Stimulated activated naive B cell treated with anti-CD40 and anti-IgM and Interleukin-4, amounts not matched to agents 10 μg/mL and 1 μg/mL and 100 μg/mL, for 72 hours (primary cell): Measurements from ENCODE around the gene ZNF284.
"Not testable (repeated sequence)": the region's sequence is repeated elsewhere in the genome, so short reads cannot be mapped to it uniquely, and the experiment has no call there.

Experiments used
- ATAC-seq, 2 donors: fragments of 150-1000 bp; cut with Tn5 transposase; replicated peaks; 2 replicates each; pipeline ENCODE4 v1.10.0; 2021; ENCODE audit warnings: moderate library complexity in 1 of 2
- DNase-seq: peaks from one replicate; pipeline ENCODE4 v3.0.0; 2021
- H3K27ac Mint-ChIP-seq: one replicate; pipeline ENCODE4 v1.8.0; 2022; ENCODE audit warnings: mild to moderate bottlenecking, mixed read lengths
- H3K27me3 Mint-ChIP-seq, 2 donors: one replicate each; pipeline ENCODE4 v1.8.0; 2022; ENCODE audit warnings: mixed read lengths in 2 of 2
- H3K36me3 Mint-ChIP-seq, 2 donors: one replicate each; pipeline ENCODE4 v1.8.0; 2022; ENCODE audit warnings: mixed read lengths in 2 of 2, mild to moderate bottlenecking in 1 of 2
- H3K4me1 Mint-ChIP-seq, 2 donors: one replicate each; pipeline ENCODE4 v1.8.0; 2022; ENCODE audit warnings: mixed read lengths in 2 of 2, mild to moderate bottlenecking in 1 of 2
- H3K4me3 Mint-ChIP-seq, 2 donors: one replicate each; pipeline ENCODE4 v1.8.0; 2022; ENCODE audit warnings: mild to moderate bottlenecking in 2 of 2, mixed read lengths in 2 of 2, moderate library complexity in 1 of 2
- H3K9me3 Mint-ChIP-seq, 2 donors: one replicate each; pipeline ENCODE4 v1.8.0; 2022; ENCODE audit warnings: mixed read lengths in 2 of 2, mild to moderate bottlenecking in 1 of 2

Gene ZNF284

DNA sequence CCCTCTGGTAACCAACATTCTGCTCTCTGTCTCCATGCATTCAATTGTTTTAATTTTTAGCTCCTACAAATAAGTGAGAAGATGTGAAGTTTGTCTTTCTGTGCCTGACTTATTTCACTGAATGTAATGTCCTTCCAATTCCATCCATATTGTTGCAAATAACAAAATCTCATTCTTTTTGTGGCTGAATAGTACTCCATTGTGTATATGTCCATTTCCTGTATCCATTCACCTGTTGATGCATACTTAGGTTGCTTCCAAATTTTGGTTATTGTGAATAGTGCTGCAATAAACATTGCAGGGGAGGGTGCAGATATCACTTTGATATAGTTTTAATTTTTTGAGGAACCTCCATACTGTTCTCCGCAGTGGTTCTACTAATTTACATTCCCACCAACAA, 2.5 kb upstream of the ZNF284 start:
- peaks cover 27 to 37% of the 10 kb centered on the region in 2 donors for H3K9me3 Mint-ChIP-seq
- H3K36me3 Mint-ChIP-seq, result peaks cover 37 to 59% of the 10 kb centered on the region in 2 donors
- peaks cover 17 to 21% of the 10 kb centered on the region in 2 donors for H3K4me1 Mint-ChIP-seq
- H3K27ac Mint-ChIP-seq, result no peak overlapping the region
- H3K27me3 Mint-ChIP-seq, result no peaks in the 10 kb centered on the region
- no peak overlapping the region for H3K4me3 Mint-ChIP-seq
- DNase-seq (no peak), ATAC-seq (no peak)

GRCh38 chr19:44072543-44073401, 813 bp downstream of the ZNF284 start:
- Mint-ChIP-seq H3K36me3 (peaks cover 23 to 47% of the 10 kb centered on the region in 2 donors), H3K9me3 (peaks cover 11 to 23% of the 10 kb centered on the region in 2 donors), H3K27me3 (no peaks in the 10 kb centered on the region), H3K4me3 (peak overlapping the region; percentile 88 to 91), H3K4me1 (peaks cover 18 to 21% of the 10 kb centered on the region in 2 donors), H3K27ac (peak overlapping the region; percentile 93)
- ATAC-seq, result peak in 1 of 2 donors; percentile 20
- DNase-seq, result no peak

DNA sequence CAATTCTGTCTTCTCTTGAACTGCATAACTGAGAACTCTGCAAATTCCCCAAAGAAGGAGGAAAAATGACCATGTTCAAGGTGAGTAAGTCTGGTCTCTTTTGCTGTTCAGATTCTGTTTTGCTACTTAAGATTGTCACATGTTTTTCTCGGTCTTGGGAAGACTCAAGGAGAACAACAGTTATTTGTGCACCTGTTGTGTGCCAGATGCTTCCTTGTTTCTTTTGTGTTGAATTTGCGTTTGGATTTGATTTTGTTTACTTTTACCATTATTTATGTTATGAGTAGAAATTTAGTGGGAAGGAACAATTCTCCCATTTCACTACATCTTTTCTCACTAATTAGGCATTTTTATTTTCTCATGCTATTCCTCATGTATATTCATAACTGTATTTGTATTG, 4.4 kb downstream of the ZNF284 start:
- Mint-ChIP-seq H3K9me3 (peaks cover 3 to 4% of the 10 kb centered on the region in 2 donors), H3K36me3 (peaks cover 25 to 41% of the 10 kb centered on the region in 2 donors), H3K4me1 (peaks cover 14 to 16% of the 10 kb centered on the region in 2 donors), H3K27ac (no peak overlapping the region), H3K27me3 (no peaks in the 10 kb centered on the region), H3K4me3 (no peak overlapping the region)
- DNase-seq, result no peak
- no peak for ATAC-seq

- H3K36me3 Mint-ChIP-seq, result peaks cover 7 to 16% of the 10 kb centered on the region in 2 donors
- no peak overlapping the region for H3K4me3 Mint-ChIP-seq
- no peaks in the 10 kb centered on the region for H3K9me3 Mint-ChIP-seq
- H3K27me3 Mint-ChIP-seq, result no peaks in the 10 kb centered on the region
- H3K27ac Mint-ChIP-seq, result no peak overlapping the region
- ATAC-seq, result no peak
- H3K4me1 Mint-ChIP-seq, result peaks cover 5 to 11% of the 10 kb centered on the region in 2 donors
- no peak for DNase-seq
Measured at GRCh38 chr19:44092108-44092507, 20.1 kb downstream of the ZNF284 start.

DNA sequence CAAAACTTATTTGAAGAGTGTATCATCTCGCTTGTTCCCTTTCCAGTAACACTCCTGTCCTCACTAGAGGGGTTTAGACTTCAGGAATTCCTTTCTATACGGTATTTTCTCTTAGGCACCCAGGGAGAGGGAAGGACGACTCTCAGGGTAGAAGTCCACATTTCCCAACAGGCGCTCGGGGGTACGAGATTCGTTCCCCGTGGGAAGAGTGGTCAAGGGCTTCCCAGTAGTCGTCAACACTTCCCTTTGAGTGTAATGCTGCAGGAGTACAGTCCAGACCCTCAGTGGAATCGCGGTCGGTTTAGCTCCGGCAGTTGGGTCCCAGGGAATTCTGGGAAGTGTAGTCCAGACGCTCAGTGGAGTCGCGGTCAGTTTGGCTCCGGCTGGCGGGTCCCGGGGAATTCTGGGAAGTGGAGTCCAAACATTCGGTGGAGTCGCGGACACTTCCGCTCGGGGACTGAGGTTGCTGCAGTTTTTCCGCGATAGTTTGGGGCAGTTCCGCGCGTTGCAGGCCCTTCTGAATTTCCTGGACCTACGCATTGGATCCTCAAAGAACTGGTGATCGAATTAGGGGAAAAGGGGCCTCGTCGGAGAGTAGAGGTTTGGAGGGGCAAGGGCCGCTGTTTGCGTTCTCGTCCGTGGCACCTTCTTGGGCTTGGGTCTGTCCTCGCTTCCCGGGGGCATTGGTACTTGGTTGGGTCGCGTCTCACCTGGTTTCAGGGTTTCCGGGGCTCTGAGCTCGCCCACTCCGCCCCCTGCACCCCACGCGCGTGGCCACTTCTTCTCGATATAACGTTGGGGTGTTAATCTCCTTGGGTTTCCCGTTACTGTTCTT, 22.2 kb downstream of the ZNF284 start, which contains the start of gene ZNF224:
TSS of gene ZNF224 (plus strand) at position 431 of the 835 bp plus-strand sequence. CDS start 3,513 bp downstream, outside the sequence.
- peaks cover 5 to 16% of the 10 kb centered on the region in 2 donors for H3K4me1 Mint-ChIP-seq
- peak; percentile 83 for DNase-seq
- peak; percentile 89 to 91 for ATAC-seq
- no peaks in the 10 kb centered on the region for H3K27me3 Mint-ChIP-seq
- peak within 1 kb of the TSS; percentile 98 to 99 for H3K4me3 Mint-ChIP-seq
- peak within 1 kb of the TSS; percentile 92 for H3K27ac Mint-ChIP-seq
- peaks cover 25 to 26% of the 10 kb centered on the region in 2 donors for H3K36me3 Mint-ChIP-seq
- H3K9me3 Mint-ChIP-seq, result no peaks in the 10 kb centered on the region

GRCh38 chr19:44107751-44108150, 35.8 kb downstream of the ZNF284 start:
- peaks cover 38 to 41% of the 10 kb centered on the region in 2 donors for H3K9me3 Mint-ChIP-seq
- peaks cover 5 to 7% of the 10 kb centered on the region in 2 donors for H3K4me1 Mint-ChIP-seq
- H3K27ac Mint-ChIP-seq, result no peak overlapping the region
- ATAC-seq (no peak), DNase-seq (no peak)
- H3K36me3 Mint-ChIP-seq, result peaks cover 56 to 79% of the 10 kb centered on the region in 2 donors
- H3K4me3 Mint-ChIP-seq, result no peak overlapping the region
- H3K27me3 Mint-ChIP-seq, result no peaks in the 10 kb centered on the region

- Mint-ChIP-seq H3K4me1 (peaks cover 5 to 14% of the 10 kb centered on the region in 2 donors), H3K27me3 (no peaks in the 10 kb centered on the region), H3K36me3 (peaks cover 42 to 62% of the 10 kb centered on the region in 2 donors), H3K27ac (no peak overlapping the region), H3K9me3 (peaks cover 32 to 33% of the 10 kb centered on the region in 2 donors), H3K4me3 (no peak overlapping the region)
- no peak for ATAC-seq
- no peak for DNase-seq
Measured at GRCh38 chr19:44109458-44109857, 37.5 kb downstream of the ZNF284 start.

- peaks cover 8 to 17% of the 10 kb centered on the region in 2 donors for H3K4me1 Mint-ChIP-seq
- peak overlapping the region; percentile 62 to 76 for H3K4me3 Mint-ChIP-seq
- peaks cover 28 to 53% of the 10 kb centered on the region in 2 donors for H3K36me3 Mint-ChIP-seq
- no peaks in the 10 kb centered on the region for H3K27me3 Mint-ChIP-seq
- H3K27ac Mint-ChIP-seq, result peak overlapping the region; percentile 38
- DNase-seq, result peak; percentile 10
- no peak for ATAC-seq
- peaks cover 24 to 27% of the 10 kb centered on the region in 2 donors for H3K9me3 Mint-ChIP-seq
Measured at GRCh38 chr19:44111910-44112463, 40.0 kb downstream of the ZNF284 start.

DNA sequence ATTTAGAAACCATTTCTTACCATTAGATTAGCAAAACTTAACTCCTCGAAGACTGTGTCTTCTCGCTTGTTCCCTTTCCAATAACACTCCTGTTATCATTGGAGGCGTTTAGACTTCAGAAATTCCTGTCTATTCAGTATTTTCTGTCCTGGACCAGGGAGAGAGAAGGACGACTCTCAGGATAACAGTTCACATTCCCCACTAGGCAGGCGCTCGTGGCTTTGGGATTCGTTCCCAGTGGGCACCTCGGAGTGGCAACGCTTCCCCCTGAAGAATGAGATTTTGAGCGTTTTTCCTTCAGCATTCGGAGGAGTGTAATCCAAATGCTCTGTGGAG, 40.8 kb downstream of the ZNF284 start:
- peak overlapping the region; percentile 93 for H3K27ac Mint-ChIP-seq

DNA sequence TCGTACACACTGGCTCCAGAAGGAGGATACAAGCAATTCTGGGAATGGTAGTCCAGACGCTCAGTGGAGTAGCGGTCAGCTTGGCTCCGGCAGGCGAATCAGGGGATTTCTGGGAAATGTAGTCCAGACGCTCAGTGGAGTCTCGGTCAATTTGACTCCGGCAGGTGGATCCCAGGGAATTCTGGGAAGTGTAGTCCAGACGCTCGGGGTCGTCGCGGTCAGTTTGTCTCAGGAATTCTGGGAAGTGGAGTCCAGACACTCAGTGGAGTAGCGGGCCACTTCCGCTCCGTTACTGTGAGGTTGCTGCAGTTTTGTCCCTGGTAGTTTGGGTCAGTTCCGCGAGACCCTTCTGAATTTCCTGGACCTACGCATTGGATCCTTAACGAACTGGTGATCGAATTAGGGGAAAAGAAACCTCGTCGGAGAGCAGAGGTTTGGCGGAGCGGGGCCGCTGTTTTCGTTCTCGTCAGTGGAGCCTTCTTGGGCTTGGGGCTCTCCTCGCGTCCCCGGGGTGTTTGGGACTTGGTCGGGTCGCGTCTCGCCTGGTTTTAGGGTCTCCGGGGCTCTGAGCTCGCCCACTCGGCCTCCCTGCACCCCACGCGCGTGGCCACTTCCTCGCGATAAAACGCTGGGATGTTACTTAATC, 41.3 kb downstream of the ZNF284 start, which contains the start of gene ZNF225:
TSS of gene ZNF225 (plus strand) at position 262 of the 646 bp plus-strand sequence. CDS start 2,429 bp downstream, outside the sequence.
- Mint-ChIP-seq H3K9me3 (peaks cover 14% of the 10 kb centered on the region in 2 donors), H3K4me3 (peak within 1 kb of the TSS; percentile 96 to 99), H3K4me1 (peaks cover 8 to 17% of the 10 kb centered on the region in 2 donors), H3K36me3 (peaks cover 19 to 50% of the 10 kb centered on the region in 2 donors), H3K27ac (peak within 1 kb of the TSS; percentile 93), H3K27me3 (no peaks in the 10 kb centered on the region)
- DNase-seq (peak; percentile 90), ATAC-seq (peak; percentile 94 to 96)

More for the DNA sequence above, 40.8 kb downstream of the ZNF284 start:
- ATAC-seq, result no peak
- Mint-ChIP-seq H3K4me1 (peaks cover 8 to 17% of the 10 kb centered on the region in 2 donors), H3K9me3 (peaks cover 18 to 19% of the 10 kb centered on the region in 2 donors), H3K27me3 (no peaks in the 10 kb centered on the region), H3K36me3 (peaks cover 24 to 51% of the 10 kb centered on the region in 2 donors), H3K4me3 (peak overlapping the region; percentile 96 to 99)
- DNase-seq, result no peak

GRCh38 chr19:44113784-44114390, 41.9 kb downstream of the ZNF284 start:
- Mint-ChIP-seq H3K4me1 (peaks cover 8 to 17% of the 10 kb centered on the region in 2 donors), H3K27ac (peak overlapping the region; percentile 93), H3K9me3 (peaks cover 13% of the 10 kb centered on the region in 2 donors), H3K36me3 (peaks cover 23 to 52% of the 10 kb centered on the region in 2 donors), H3K27me3 (no peaks in the 10 kb centered on the region), H3K4me3 (peak overlapping the region; percentile 96 to 99)
- ATAC-seq (peak; percentile 41 to 44), DNase-seq (no peak)

DNA sequence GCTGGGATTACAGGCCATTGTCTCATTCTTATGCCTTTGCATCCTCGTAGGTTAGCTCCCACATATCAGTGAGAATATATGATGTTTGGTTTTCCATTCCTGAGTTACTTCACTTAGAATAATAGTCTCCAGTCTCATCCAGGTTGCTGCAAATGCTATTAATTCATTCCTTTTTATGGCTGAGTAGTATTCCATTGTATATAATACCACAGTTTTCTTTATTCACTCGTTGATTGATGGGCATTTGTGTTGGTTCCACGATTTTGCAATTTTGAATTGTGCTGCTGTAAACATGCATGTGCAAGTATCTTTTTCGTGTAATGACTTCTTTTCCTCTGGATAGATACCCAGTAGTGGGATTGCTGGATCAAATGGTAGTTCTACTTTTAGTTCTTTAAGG, 49.2 kb downstream of the ZNF284 start:
- not testable (repeated sequence) for H3K27me3 Mint-ChIP-seq, H3K4me3 Mint-ChIP-seq, H3K27ac Mint-ChIP-seq, DNase-seq, ATAC-seq
- peaks cover 83 to 91% of the 10 kb centered on the region in 2 donors for H3K36me3 Mint-ChIP-seq
- H3K4me1 Mint-ChIP-seq, result peaks cover 3 to 14% of the 10 kb centered on the region in 2 donors
- H3K9me3 Mint-ChIP-seq, result peaks cover 38 to 44% of the 10 kb centered on the region in 2 donors

GRCh38 chr19:44131955-44132354, 60.0 kb downstream of the ZNF284 start:
- H3K9me3 Mint-ChIP-seq, result peaks cover 4 to 8% of the 10 kb centered on the region in 2 donors
- H3K36me3 Mint-ChIP-seq, result peaks cover 35 to 46% of the 10 kb centered on the region in 2 donors
- no peak overlapping the region for H3K4me3 Mint-ChIP-seq
- DNase-seq (no peak), ATAC-seq (no peak)
- H3K27ac Mint-ChIP-seq, result no peak overlapping the region
- no peaks in the 10 kb centered on the region for H3K27me3 Mint-ChIP-seq
- no peaks in the 10 kb centered on the region for H3K4me1 Mint-ChIP-seq
